K562 (cell line): ENCODE data around the gene DLGAP5. TPM values are rescaled to one million over a fixed set of nuclear protein-coding genes. Genes with fewer than 3 reads are reported as not detected.

Experiments
- ATAC-seq: fragments of 200-7000 bp; cut with Tn5 transposase; 3 replicates; pipeline ENCODE4 v1.9.1; 2020; ENCODE audit warnings: moderate library complexity
- BruUV-seq: library from RNA; stranded (reverse); fragments of 400-500 nt; replicated peaks from 2 replicates; lab custom pipeline; 2021; lab: Mats Ljungman, UMichigan
- CTCF ChIA-PET: fragments of 300-600 bp; formaldehyde crosslinking; extraction: SDS; loops from one replicate; lab custom pipeline; 2021; ENCODE audit warnings: low intra/inter-chr PET ratio; lab: Yijun Ruan, JAX
- POLR2A ChIA-PET: fragments of 300-600, 350-650 bp; sonication (Branson Sonifier 250); formaldehyde crosslinking; extraction: SDS; loops from one replicate; lab custom pipeline; 2021; ENCODE audit warnings: antibody characterized with exemption, inconsistent platforms; lab: Yijun Ruan, JAX
- DNase-seq, 4 experiments: peaks; one replicate each; pipeline versions ENCODE4 v3.0.0 to v3.0.0-alpha.2; 2011 to 2018; ENCODE audit warnings: low spot score in 3 of 4, mixed read lengths in 3 of 4; ENCODE audit errors: extremely low read depth in 1 of 4
- FAIRE-seq: peaks from 2 replicates; lab custom pipeline; 2011; peaks lifted over from hg19 to GRCh38; lab: Jason Lieb, UNC
- H2AFZ ChIP-seq: 2 replicates; pipeline ENCODE4 v1.6.0; 2011; ENCODE audit warnings: low read depth, low read length, control low read depth, inconsistent platforms
- H3K27ac ChIP-seq: fragments of 200-600 bp; 3 replicates; pipeline ENCODE4 v1.8.0; 2011; ENCODE audit warnings: low read depth, mild to moderate bottlenecking, control low read depth, inconsistent platforms, low read length, moderate library complexity, mixed read lengths; ENCODE audit errors: extremely low read depth
- H3K27me3 ChIP-seq, 2 experiments: fragments of 300-600 bp in 1 of 2; 2 replicates in 1 of 2; 3 replicates in 1 of 2; pipeline versions ENCODE4 v1.6.0 to v1.8.0; 2011; ENCODE audit warnings: inconsistent platforms in 2 of 2, low read length in 2 of 2, mild to moderate bottlenecking in 1 of 2, mixed read lengths in 1 of 2, moderate library complexity in 1 of 2; ENCODE audit not compliant: control insufficient read depth in 2 of 2, insufficient read depth in 2 of 2
- H3K36me3 ChIP-seq: fragments of 300-600 bp; 3 replicates; pipeline ENCODE4 v1.8.0; 2011; ENCODE audit warnings: mild to moderate bottlenecking, low read length, inconsistent platforms; ENCODE audit not compliant: control insufficient read depth, insufficient read depth
- H3K4me1 ChIP-seq, 2 experiments: fragments of 200-600 bp in 1 of 2; replicated peaks in 1 of 2; 2 replicates in 1 of 2; 3 replicates in 1 of 2; pipeline versions ENCODE4 v1.5.1 to v1.8.0; 2011; ENCODE audit warnings: inconsistent platforms in 2 of 2, low read length in 2 of 2, mild to moderate bottlenecking in 1 of 2, mixed read lengths in 1 of 2, moderate library complexity in 1 of 2; ENCODE audit not compliant: control insufficient read depth in 2 of 2, insufficient read depth in 2 of 2
- H3K4me2 ChIP-seq: 2 replicates; pipeline ENCODE4 v1.6.1; 2011; ENCODE audit warnings: low read length, control low read depth, inconsistent platforms, mixed read lengths; ENCODE audit not compliant: insufficient read depth
- H3K4me3 ChIP-seq: fragments of 200-600 bp; sonication (generic), shearing (Covaris generic); 2 replicates; pipeline ENCODE4 v1.5.1; 2016; ENCODE audit warnings: control low read depth, inconsistent platforms
- H3K79me2 ChIP-seq: fragments of 200-600 bp; 3 replicates; pipeline ENCODE4 v1.8.0; 2011; ENCODE audit warnings: low read length, inconsistent platforms; ENCODE audit not compliant: control insufficient read depth, insufficient read depth
- H3K9ac ChIP-seq, 2 experiments: 2 replicates each; pipeline versions ENCODE4 v1.6.0 to v1.6.1; 2011; ENCODE audit warnings: low read depth in 2 of 2, low read length in 2 of 2, control low read depth in 1 of 2, inconsistent platforms in 1 of 2, mild to moderate bottlenecking in 1 of 2, mixed read lengths in 1 of 2; ENCODE audit not compliant: insufficient read depth in 1 of 2
- H3K9me1 ChIP-seq: one replicate; pipeline ENCODE4 v1.6.0; 2011; ENCODE audit warnings: inconsistent platforms, mild to moderate bottlenecking, low read length, moderate library complexity; ENCODE audit not compliant: control insufficient read depth, insufficient read depth
- H3K9me3 ChIP-seq: replicated peaks from 2 replicates; pipeline ENCODE4 v1.5.1; 2011; ENCODE audit warnings: low read depth, low read length, inconsistent platforms; ENCODE audit not compliant: control insufficient read depth, insufficient read depth
- H4K20me1 ChIP-seq: replicated peaks from 2 replicates; pipeline ENCODE4 v1.6.1; 2011; ENCODE audit warnings: low read length, inconsistent platforms, mixed read lengths; ENCODE audit not compliant: control insufficient read depth, insufficient read depth
- CBX3 ChIP-seq, 2 experiments: IDR thresholded peaks; 1 replicate in 1 of 2; 2 replicates in 1 of 2; pipeline ENCODE4 v1.6.1; 2012; ENCODE audit warnings: inconsistent platforms in 2 of 2, low read length in 2 of 2, borderline replicate concordance in 1 of 2, control low read depth in 1 of 2
- CC2D1A ChIP-seq: fragments of 450-650 bp; IDR thresholded peaks from 2 replicates; pipeline ENCODE4 v1.6.1; 2017; ENCODE audit warnings: mild to moderate bottlenecking
- ETV6 ChIP-seq, 3 experiments: fragments of 150-350 bp in 1 of 3; sonication (generic) in 1 of 3; formaldehyde crosslinking in 1 of 3; IDR thresholded peaks; 2 replicates each; pipeline versions ENCODE4 v1.6.1 to v1.8.0; 2014 to 2022; ENCODE audit warnings: borderline replicate concordance in 2 of 3, low read depth in 2 of 3, antibody characterized with exemption in 1 of 3, low read length in 1 of 3, mild to moderate bottlenecking in 1 of 3, missing genetic modification reagents in 1 of 3
- GABPB1 ChIP-seq: sonication (generic); formaldehyde crosslinking; IDR thresholded peaks from 2 replicates; pipeline ENCODE4 v1.8.0; 2022; ENCODE audit warnings: mild to moderate bottlenecking, missing genetic modification reagents
- JUNB ChIP-seq: fragments of 450-650 bp; formaldehyde crosslinking; conservative IDR thresholded peaks from 2 replicates; pipeline ENCODE4 v1.4.0; 2020; ENCODE audit warnings: mild to moderate bottlenecking
- RBM22 ChIP-seq: fragments of 200-400 bp; formaldehyde crosslinking; IDR thresholded peaks from 2 replicates; pipeline ENCODE4 v1.6.1; 2018; ENCODE audit warnings: low read length, low read depth; ENCODE audit not compliant: poor library complexity, severe bottlenecking
- SMARCB1 ChIP-seq: IDR thresholded peaks from 2 replicates; pipeline ENCODE4 v1.6.1; 2011; ENCODE audit warnings: improper control_type of control experiment, low read depth; ENCODE audit not compliant: insufficient read length
- ZNF232 ChIP-seq: sonication (generic); formaldehyde crosslinking; IDR thresholded peaks from 2 replicates; pipeline ENCODE4 v1.8.0; 2022; ENCODE audit warnings: mild to moderate bottlenecking, missing genetic modification reagents
- ZNF436 ChIP-seq: fragments of 250-450, 450-650 bp; sonication (Bioruptor Pico); formaldehyde crosslinking; IDR thresholded peaks from 2 replicates; pipeline ENCODE4 v1.7.0; 2020; ENCODE audit warnings: mild to moderate bottlenecking
- WGBS: fragments of 100-300 bp; shearing (Covaris generic); methylation state at CpG from one replicate; pipeline ENCODE4 v1.1.6; 2016; ENCODE audit warnings: low coverage, mixed read lengths; ENCODE audit not compliant: insufficient coverage; ENCODE audit errors: missing lambda C conversion rate; 5-methylcytosine and 5-hydroxymethylcytosine counted together
- in situ Hi-C: fragments of 300-500 bp; cut with MboI; formaldehyde crosslinking; loops from 4 replicates; pipeline ENCODE4 v1.15.0; 2018; ENCODE audit warnings: inconsistent platforms, mixed read lengths
- intact Hi-C: fragments of 100-400 bp; cut with micrococcal nuclease; formaldehyde crosslinking; loops from 2 replicates; pipeline ENCODE4 v1.14.2; 2022
- polyA plus RNA-seq, 8 experiments: library from polyadenylated mRNA; depleted of rRNA in 4 of 8; stranded (reverse) in 5 of 8; unstranded in 3 of 8; fragments of >200 nt; fragmentation: Nextera tagmentation in 2 of 8; fragmentation: Illumina TruSeq in 1 of 8; extraction: Ambion mirVana in 2 of 8; extraction: Trizol in 1 of 8; gene quantifications; 2 replicates each; pipeline versions ENCODE4 v1.2.1 to v1.2.3, GENCODE V29; 2011 to 2014; ENCODE audit warnings: inconsistent platforms in 1 of 8, missing spikeins in 1 of 8
- total RNA-seq, 7 experiments: library from RNA; depleted of rRNA in 6 of 7; stranded (reverse); fragments of >200 nt in 6 of 7; fragmentation: Illumina TruSeq in 2 of 7; extraction: Trizol in 2 of 7; gene quantifications; 2 replicates each; pipeline versions ENCODE4 v1.2.1 to v1.2.3, GENCODE V29; 2011 to 2021; ENCODE audit warnings: low replicate concordance in 1 of 7
- TF ChIP-seq, protein P1 (sequence below): fragments of 450-650 bp; formaldehyde crosslinking; IDR thresholded peaks from 2 replicates; pipeline ENCODE4 v1.4.0; 2020; ENCODE audit warnings: mild to moderate bottlenecking, moderate library complexity

DLGAP5 gene
- total and polyA plus RNA-seq, 9 of the 15 experiments (the other 6 are each of a cell fraction or from before 2014, with no cell fraction given): 39.1 to 80.0 (median 59.9) TPM

- H3K27ac ChIP-seq: no peak overlapping the region
- H4K20me1 ChIP-seq: no peaks in the 10 kb centered on the region
- no peaks in the 10 kb centered on the region for H3K36me3 ChIP-seq
- ChIA-PET POLR2A (no interaction called here), CTCF (no interaction called here)
- in situ Hi-C loops: no loop called here
- no peaks in the 10 kb centered on the region for H3K27me3 ChIP-seq
- H3K4me3 ChIP-seq: no peak overlapping the region
- ATAC-seq: no peak
- H3K9me1 ChIP-seq: no peaks in the 10 kb centered on the region
- no TSS peak for BruUV-seq
- TF ChIP-seq RBM22 (no peak), GABPB1 (no peak), ZNF436 (no peak), SMARCB1 (no peak), CBX3 (IDR thresholded peaks at IDR 0.05; ENCODE audit: borderline replicate concordance in 1 of 2, low read length in 2 of 2) (no peak), JUNB (CRISPR knock-in tag) (no peak), CC2D1A (no peak), ZNF232 (CRISPR knock-in tag) (no peak), ETV6 (IDR thresholded peaks at IDR 0.05; ENCODE audit: borderline replicate concordance in 1 of 2, low read depth in 2 of 2, low read length in 1 of 2) (no peak), ETV6 (CRISPR knock-in tag; IDR thresholded peaks at IDR 0.05; ENCODE audit: borderline replicate concordance) (no peak)
- TF ChIP-seq, protein P1, sequence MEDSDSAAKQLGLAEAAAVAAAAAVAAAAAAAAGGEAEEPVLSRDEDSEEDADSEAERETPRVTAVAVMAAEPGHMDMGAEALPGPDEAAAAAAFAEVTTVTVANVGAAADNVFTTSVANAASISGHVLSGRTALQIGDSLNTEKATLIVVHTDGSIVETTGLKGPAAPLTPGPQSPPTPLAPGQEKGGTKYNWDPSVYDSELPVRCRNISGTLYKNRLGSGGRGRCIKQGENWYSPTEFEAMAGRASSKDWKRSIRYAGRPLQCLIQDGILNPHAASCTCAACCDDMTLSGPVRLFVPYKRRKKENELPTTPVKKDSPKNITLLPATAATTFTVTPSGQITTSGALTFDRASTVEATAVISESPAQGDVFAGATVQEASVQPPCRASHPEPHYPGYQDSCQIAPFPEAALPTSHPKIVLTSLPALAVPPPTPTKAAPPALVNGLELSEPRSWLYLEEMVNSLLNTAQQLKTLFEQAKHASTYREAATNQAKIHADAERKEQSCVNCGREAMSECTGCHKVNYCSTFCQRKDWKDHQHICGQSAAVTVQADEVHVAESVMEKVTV (CRISPR knock-in tag): no peak
- H2AFZ ChIP-seq: no peak overlapping the region
- no peak overlapping the region for H3K9ac ChIP-seq
- intact Hi-C loops: no loop called here
- no peak for DNase-seq
- FAIRE-seq: no peak
- no peak overlapping the region for H3K4me2 ChIP-seq
- H3K9me3 ChIP-seq: no peaks in the 10 kb centered on the region
- peaks cover 5 to 23% of the 10 kb centered on the region in 2 experiments; a peak in 4 of 5 replicates for H3K4me1 ChIP-seq
- H3K79me2 ChIP-seq: no peaks in the 10 kb centered on the region
- 58% methylated on average over 2 of the region's 2 CpGs for WGBS
Measured at GRCh38 chr14:55127460-55127951, 63.9 kb downstream of the DLGAP5 start.
